ENCODE data around the gene DUSP15.
"Not testable (repeated sequence)": the region's sequence is repeated elsewhere in the genome, so short reads cannot be mapped to it uniquely, and the experiment has no call there.

The DUSP15 gene

DNA sequence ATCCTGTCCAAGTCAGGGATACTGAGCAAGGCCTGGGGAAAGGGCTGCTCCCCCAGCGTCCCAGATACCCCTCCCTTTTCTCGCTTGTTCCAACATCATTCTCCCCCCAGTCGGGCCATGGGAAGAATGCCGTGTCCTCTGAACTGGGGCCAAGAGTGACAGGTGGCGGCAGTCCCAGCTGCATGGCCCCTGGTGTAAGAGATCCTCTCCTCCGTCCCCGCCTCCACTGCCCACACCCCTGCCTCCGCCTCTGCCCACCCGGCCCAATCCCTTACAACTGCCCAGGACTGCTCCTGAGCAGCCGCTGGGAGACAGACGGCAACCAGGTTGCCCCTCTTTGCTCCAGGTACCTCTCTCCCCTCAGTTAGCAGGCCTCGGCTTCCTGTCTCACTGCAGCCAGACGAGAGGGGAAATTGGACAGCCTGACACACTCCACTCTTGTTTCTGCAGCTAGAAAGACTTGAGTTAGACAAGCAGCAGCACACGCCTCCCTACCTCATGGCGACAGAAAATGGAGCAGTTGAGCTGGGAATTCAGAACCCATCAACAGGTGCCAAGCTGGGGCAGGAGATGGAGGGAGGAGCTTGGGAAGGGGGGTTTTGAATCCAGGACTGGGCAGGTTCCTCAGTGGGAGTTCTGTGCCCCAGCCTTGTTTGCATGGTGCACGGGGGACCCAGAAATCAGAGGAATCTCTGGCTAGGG is 51.1 kb downstream of the DUSP15 start, which contains the start of gene MYLK2:
Gene MYLK2, plus strand, starts transcription at position 274 of the 702 bp plus-strand sequence. Its CDS starts 225 bp downstream, at position 499.
- DNase-seq = no peak

DNA sequence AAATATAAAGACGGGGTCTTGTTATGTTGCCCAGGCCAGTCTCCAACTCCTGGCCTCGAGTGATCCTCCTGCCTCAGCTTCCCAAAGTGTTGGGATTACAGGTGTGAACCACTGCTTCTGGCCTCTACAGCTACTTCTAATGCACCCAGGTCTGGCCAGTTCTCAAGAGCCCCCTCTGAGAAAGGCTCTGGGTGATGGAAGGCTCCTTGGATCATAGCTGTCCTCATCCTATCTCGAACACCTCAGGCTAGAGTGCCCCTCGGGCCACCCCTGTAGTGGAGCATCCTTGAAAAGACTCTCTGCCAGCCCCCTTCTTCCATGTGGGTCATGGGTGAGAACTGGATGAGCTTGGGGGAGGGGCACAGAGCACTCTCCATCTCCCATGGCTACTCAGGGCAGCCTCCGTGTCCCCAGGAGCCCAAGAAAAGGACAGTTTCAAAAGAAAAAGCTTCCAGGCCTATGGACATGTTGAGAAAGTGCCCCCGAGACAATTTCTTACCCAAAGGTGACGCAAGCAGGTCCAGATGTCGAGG is 51.9 kb downstream of the DUSP15 start:
- DNase-seq = no peak

DNA sequence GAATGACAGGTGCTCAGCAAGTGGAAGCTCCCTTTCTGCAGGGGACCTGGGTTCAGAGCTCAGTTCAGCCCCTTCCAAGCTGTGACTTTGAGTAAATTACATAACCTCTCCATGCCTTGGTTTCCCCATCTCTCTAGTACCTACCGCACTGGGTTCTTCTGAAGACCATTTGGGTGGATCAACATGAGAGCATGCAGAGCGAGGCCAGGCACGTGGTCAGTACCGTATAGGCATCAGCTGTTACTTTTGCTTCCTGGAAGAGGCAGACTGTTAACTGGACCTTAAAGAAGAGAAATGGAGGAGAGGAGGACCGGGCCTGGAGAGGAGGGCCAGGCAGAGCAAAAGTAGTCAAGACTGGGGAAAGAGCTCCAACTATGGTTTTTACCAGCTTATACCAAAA is 52.9 kb downstream of the DUSP15 start:
- DNase-seq = no peak

DNA sequence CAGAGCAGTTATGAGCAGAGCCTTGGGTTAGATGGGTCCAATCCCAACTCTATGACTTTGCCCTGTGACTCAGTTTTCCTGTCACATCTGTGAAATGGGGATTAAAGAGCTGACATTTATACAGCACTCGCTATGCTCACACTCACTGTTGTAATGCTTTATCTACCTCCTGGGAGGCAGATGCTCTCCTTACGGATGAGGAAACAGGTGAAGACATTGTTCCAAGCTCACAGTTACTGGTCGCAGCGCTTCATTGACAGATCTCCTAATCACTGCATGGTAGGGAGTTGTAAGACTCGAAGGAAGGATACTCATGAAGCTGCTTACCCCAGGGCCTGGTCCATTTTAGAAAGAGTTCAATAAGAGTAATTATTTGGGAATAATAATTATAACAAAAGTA is 54.1 kb downstream of the DUSP15 start:
- no peak for DNase-seq

DNA sequence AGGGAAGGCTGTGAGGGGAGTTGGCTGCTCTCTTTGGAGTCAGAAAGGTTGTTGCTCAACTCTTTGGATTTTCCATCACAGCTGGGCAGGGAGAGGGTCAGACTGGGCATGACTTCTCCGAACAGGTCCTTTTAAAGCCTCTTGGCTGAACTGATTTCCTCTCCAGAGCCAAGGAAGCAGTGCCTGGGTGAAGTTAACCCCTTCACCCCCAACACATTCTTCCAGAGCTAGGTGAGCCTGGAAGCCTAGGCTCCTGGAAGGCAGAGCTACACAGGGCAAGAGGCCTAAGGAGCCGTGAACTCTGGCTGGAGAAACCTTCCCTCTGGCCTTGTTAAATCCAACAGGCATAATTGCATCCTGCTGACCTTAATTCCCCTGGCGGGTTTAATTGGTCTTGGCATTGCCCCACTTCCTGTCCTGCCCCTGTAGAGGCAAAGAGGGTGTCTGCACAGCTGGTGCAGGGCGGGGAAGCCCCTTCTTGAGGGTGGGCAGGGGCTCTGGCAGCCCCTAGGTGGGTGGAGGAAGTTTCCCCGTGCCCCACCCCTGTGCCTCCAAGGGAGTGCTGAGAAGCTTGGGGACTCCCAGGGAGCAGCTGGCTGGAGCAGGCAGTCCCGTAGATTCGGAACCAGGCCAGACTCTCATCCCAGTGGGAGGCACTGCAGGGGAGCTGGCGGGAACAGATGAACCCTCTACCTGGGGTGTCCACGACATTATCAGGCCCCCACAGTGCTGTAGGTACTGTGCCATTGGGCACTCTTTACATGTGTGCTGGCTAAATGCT is 54.7 kb downstream of the DUSP15 start:
- DNase-seq = no peak

DNA sequence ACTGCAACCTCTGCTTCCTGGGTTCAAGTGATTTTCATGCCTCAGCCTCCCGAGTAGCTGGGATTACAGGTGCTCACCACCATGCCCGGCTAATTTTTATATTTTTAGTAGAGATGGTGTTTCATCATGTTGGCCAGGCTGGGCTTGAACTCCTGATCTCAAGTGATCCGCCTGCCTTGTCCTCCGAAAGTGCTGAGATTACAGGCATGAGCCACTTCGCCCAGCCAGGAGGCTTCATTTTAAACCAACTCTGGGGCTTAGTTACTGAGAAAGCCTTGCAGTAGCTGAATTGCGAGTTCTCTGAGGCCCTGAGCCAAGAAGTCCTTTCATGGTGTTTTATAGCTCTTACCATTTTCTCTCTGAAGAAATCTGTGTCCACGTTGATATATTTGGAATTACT is 56.2 kb downstream of the DUSP15 start:
- not testable (repeated sequence) for DNase-seq

DNA sequence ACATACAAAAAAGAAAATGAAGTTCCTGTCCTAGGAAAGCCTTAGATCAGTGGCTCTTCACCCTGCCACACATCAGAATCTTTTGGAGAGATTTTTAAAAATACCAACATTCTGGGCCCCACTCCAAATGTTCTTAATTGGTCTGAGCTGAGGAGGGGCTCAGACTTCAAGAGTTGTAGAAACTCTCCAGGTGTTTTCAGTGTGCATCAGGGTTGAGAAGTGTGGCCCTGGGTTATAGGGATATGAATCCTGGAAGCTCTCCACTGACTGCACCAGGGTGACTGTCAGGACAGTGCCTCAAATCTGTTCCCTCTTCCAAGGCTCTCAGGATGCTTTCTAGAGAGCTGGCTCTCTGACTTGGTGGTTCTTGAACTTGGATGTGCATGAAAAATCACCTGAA is 56.7 kb downstream of the DUSP15 start:
- DNase-seq = no peak

DNA sequence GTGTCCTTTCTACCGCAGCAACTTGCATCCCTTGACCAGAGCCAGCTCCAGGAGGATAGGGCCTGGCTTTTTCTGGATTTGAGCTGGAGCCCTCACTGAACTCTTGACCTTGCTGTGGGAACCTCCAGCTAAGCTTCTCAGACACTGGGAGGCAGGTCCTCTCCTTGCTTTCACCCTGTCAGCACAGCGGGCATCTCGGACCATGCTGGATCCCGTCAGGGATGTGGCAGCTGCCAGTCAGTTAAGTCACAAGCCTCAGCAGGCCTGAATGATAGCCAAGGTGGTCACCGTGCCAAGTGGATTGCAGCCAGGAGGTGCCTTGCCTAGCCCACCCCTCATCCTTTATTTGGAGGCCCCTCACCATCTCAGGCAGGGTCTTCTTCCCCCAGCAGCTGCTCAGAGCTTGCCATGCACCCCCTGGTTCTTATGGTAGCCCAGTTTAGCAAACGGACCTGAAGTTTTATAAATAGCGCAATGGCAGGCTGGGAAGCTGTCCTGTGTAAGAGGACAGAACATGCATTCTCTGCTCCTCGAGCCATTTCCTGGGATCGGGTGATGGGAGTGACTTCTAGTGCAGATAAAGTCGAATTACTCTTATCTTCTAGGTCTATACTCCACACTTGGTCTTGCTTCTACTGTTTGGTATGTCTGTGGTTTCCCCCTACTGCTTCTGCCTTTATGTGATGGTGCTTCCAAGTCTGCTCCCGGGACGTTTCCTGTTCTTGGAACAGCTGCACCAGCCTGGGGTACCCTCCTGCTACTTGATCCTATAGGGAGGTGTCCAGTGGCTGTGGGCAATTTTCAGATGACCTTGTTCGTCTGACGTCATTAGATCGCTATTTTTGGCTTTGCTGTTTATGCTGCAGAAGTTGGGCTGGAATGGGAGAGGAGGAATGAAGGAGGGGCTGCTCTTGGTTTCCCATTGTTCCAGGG is 58.3 kb downstream of the DUSP15 start:
- no peak for DNase-seq

DNA sequence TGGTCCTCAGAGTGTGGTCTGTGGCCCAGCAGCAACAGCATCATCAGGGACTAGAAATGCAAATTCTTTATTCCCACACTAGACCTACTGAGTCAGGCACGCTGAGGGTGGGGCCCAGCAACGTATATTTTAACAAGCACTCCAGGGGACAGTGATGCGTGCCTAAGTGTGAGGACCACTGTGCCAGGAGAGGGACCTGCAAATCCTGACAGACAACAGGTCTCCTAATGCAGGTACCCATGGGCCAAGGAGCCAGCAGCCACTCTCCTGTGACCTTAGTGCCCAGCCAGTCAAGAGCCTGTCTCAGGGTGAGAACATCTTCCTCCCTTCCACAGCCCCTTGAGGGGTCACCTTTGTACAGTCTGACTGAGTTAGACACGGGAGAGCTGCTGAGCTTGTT is 59.1 kb downstream of the DUSP15 start:
- DNase-seq = no peak

All from activated CD4-positive, alpha-beta T cell treated with anti-CD3 and anti-CD28 coated beads, Interleukin-2, amount 50 U/mL, for 1 hour (primary cell).